ENCODE data around the gene BFSP2. TPM values are rescaled to one million over a fixed set of nuclear protein-coding genes. Genes with fewer than 3 reads are reported as not detected.

Gene BFSP2
- total and polyA plus RNA-seq, 4 donors, result 0.14 to 0.35 TPM; not detected in 2

- Histone ChIP-seq H3K4me1 (ENCODE audit: control insufficient read depth in 5 of 5, insufficient read depth in 5 of 5, low read length in 5 of 5) (peaks cover 0 to 6% (median 2%) of the 10 kb centered on the region in 5 donors), H3K27me3 (ENCODE audit: control insufficient read depth in 3 of 3, insufficient read depth in 3 of 3, low read length in 2 of 3) (no peaks in the 10 kb centered on the region), H3K27ac (ENCODE audit: low read depth in 1 of 2, low read length in 1 of 2) (no peak overlapping the region), H3K9ac (ENCODE audit: insufficient read depth in 1 of 2, low read length in 2 of 2) (no peak overlapping the region), H3K36me3 (ENCODE audit: control insufficient read depth in 4 of 4, insufficient read depth in 4 of 4, low read length in 4 of 4) (no peaks in the 10 kb centered on the region), H3K4me3 (no peak overlapping the region), H3K9me3 (ENCODE audit: control insufficient read depth in 4 of 4, insufficient read depth in 3 of 4, low read length in 3 of 4) (no peaks in the 10 kb centered on the region)
- ATAC-seq (ENCODE audit: insufficient read depth, low FRiP score) (no peak), DNase-seq (peak in 2 of 3 donors; percentile 30 to 53)
- whole genome bisulfite sequencing, 2 donors, result 54 to 68% methylated on average over 5 of the region's 5 CpGs
- TF ChIP-seq, protein P1, sequence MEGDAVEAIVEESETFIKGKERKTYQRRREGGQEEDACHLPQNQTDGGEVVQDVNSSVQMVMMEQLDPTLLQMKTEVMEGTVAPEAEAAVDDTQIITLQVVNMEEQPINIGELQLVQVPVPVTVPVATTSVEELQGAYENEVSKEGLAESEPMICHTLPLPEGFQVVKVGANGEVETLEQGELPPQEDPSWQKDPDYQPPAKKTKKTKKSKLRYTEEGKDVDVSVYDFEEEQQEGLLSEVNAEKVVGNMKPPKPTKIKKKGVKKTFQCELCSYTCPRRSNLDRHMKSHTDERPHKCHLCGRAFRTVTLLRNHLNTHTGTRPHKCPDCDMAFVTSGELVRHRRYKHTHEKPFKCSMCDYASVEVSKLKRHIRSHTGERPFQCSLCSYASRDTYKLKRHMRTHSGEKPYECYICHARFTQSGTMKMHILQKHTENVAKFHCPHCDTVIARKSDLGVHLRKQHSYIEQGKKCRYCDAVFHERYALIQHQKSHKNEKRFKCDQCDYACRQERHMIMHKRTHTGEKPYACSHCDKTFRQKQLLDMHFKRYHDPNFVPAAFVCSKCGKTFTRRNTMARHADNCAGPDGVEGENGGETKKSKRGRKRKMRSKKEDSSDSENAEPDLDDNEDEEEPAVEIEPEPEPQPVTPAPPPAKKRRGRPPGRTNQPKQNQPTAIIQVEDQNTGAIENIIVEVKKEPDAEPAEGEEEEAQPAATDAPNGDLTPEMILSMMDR (IDR thresholded peaks at IDR 0.05; ENCODE audit: control extremely low read depth, extremely low read depth), result no peak
Measured at GRCh38 chr3:133443649-133444422, 44.0 kb downstream of the BFSP2 start.

- TF ChIP-seq, protein P1 (IDR thresholded peaks at IDR 0.05; ENCODE audit: control extremely low read depth, extremely low read depth), result no peak
- WGBS, 2 donors, result 81 to 93% methylated on average over 4 of the region's 4 CpGs
Measured at GRCh38 chr3:133444423-133444774, 44.5 kb downstream of the BFSP2 start.

DNA sequence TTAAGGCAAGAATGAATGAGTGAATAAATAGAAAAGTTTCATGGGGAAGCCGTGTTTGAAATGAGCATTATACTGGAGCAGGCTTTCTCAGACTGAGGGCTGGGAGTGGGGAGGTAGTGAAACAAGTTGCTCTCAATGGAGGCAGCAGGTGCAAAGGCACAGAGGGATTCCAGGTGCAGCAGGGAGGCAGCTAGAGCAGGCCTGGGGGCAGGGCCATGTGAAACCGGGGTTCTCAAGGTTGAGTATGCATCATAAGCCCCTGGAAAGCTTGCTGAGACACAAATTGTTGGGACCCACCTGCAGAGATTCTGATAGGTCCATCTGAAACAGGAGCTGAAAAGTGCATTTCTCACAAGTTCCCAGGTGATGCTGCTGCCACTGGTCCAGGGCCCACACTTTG is 45.3 kb downstream of the BFSP2 start:
- Histone ChIP-seq H3K9ac (ENCODE audit: insufficient read depth in 1 of 2, low read length in 2 of 2) (no peak overlapping the region), H3K9me3 (ENCODE audit: control insufficient read depth in 4 of 4, insufficient read depth in 3 of 4, low read length in 3 of 4) (no peaks in the 10 kb centered on the region), H3K27ac (ENCODE audit: low read depth in 1 of 2, low read length in 1 of 2) (peak overlapping the region in 1 of 2 donors; percentile 10), H3K4me3 (no peak overlapping the region), H3K4me1 (ENCODE audit: control insufficient read depth in 5 of 5, insufficient read depth in 5 of 5, low read length in 5 of 5) (peaks cover 0 to 6% (median 4%) of the 10 kb centered on the region in 5 donors), H3K36me3 (ENCODE audit: control insufficient read depth in 4 of 4, insufficient read depth in 4 of 4, low read length in 4 of 4) (no peaks in the 10 kb centered on the region), H3K27me3 (ENCODE audit: control insufficient read depth in 3 of 3, insufficient read depth in 3 of 3, low read length in 2 of 3) (no peaks in the 10 kb centered on the region)
- TF ChIP-seq, protein P1 (IDR thresholded peaks at IDR 0.05; ENCODE audit: control extremely low read depth, extremely low read depth), result no peak
- DNase-seq (no peak), ATAC-seq (ENCODE audit: insufficient read depth, low FRiP score) (no peak)
- WGBS, 2 donors, result 94 to 96% methylated on average over 2 of the region's 2 CpGs

More at GRCh38 chr3:133444423-133444774, 44.5 kb downstream of the BFSP2 start:
- H3K27me3 ChIP-seq (ENCODE audit: control insufficient read depth in 3 of 3, insufficient read depth in 3 of 3, low read length in 2 of 3), result no peaks in the 10 kb centered on the region
- no peak for ATAC-seq (ENCODE audit: insufficient read depth, low FRiP score)
- H3K27ac ChIP-seq (ENCODE audit: low read depth in 1 of 2, low read length in 1 of 2), result no peak overlapping the region
- H3K9ac ChIP-seq (ENCODE audit: insufficient read depth in 1 of 2, low read length in 2 of 2), result no peak overlapping the region
- H3K4me3 ChIP-seq, result no peak overlapping the region
- no peak for DNase-seq
- no peaks in the 10 kb centered on the region for H3K9me3 ChIP-seq (ENCODE audit: control insufficient read depth in 4 of 4, insufficient read depth in 3 of 4, low read length in 3 of 4)
- no peaks in the 10 kb centered on the region for H3K36me3 ChIP-seq (ENCODE audit: control insufficient read depth in 4 of 4, insufficient read depth in 4 of 4, low read length in 4 of 4)
- H3K4me1 ChIP-seq (ENCODE audit: control insufficient read depth in 5 of 5, insufficient read depth in 5 of 5, low read length in 5 of 5), result peaks cover 0 to 6% (median 4%) of the 10 kb centered on the region in 5 donors

Data from lung (tissue), 12 donors.